KMS-11 (cell line): ENCODE results near the gene NDUFB1.

Experiments
- H2AFZ ChIP-seq: fragments of 200-600 bp; sonication (generic); 2 replicates; pipeline ENCODE4 v1.6.1; 2016; ENCODE audit warnings: antibody characterized with exemption, mixed run types, low read depth
- H3K27ac ChIP-seq: fragments of 200-600 bp; sonication (generic); 2 replicates; pipeline ENCODE4 v1.6.1; 2016; ENCODE audit warnings: mild to moderate bottlenecking, mixed run types
- H3K27me3 ChIP-seq: fragments of 200-600 bp; sonication (generic); 2 replicates; pipeline ENCODE4 v1.6.1; 2017; ENCODE audit warnings: mild to moderate bottlenecking, low read depth, mixed run types, moderate library complexity; ENCODE audit not compliant: insufficient read depth
- H3K36me3 ChIP-seq: fragments of 200-600 bp; sonication (generic); 2 replicates; pipeline ENCODE4 v1.6.1; 2017; ENCODE audit warnings: mild to moderate bottlenecking, mixed run types; ENCODE audit not compliant: insufficient read depth
- H3K4me1 ChIP-seq: fragments of 200-600 bp; sonication (generic); 2 replicates; pipeline ENCODE4 v1.6.1; 2016; ENCODE audit warnings: mild to moderate bottlenecking, low read depth, mixed run types; ENCODE audit not compliant: poor library complexity, severe bottlenecking
- H3K4me2 ChIP-seq: fragments of 200-600 bp; sonication (generic); 2 replicates; pipeline ENCODE4 v1.7.0; 2016; ENCODE audit warnings: mild to moderate bottlenecking, mixed run types
- H3K4me3 ChIP-seq: fragments of 200-600 bp; sonication (generic); IDR thresholded peaks from 2 replicates; pipeline ENCODE4 v1.6.1; 2017; ENCODE audit warnings: low read depth, low read length, mixed read lengths; ENCODE audit not compliant: insufficient read depth
- H3K79me2 ChIP-seq: fragments of 200-600 bp; sonication (generic); 2 replicates; pipeline ENCODE4 v1.6.1; 2016; ENCODE audit warnings: low read depth, mixed run types; ENCODE audit not compliant: insufficient read depth
- H3K9ac ChIP-seq: fragments of 200-600 bp; sonication (generic); 2 replicates; pipeline ENCODE4 v1.6.1; 2016; ENCODE audit warnings: mild to moderate bottlenecking, mixed run types
- H4K20me1 ChIP-seq: fragments of 200-600 bp; sonication (generic); 2 replicates; pipeline ENCODE4 v1.6.1; 2016; ENCODE audit warnings: mild to moderate bottlenecking, mixed run types; ENCODE audit not compliant: insufficient read depth
- TF ChIP-seq, protein P1 (sequence below): fragments of 200-600 bp; sonication (generic); conservative IDR thresholded peaks from 2 replicates; pipeline ENCODE4 v1.6.1; 2017; ENCODE audit warnings: low read depth, mild to moderate bottlenecking, antibody characterized with exemption, low read length, moderate library complexity, mixed read lengths

The NDUFB1 gene

DNA sequence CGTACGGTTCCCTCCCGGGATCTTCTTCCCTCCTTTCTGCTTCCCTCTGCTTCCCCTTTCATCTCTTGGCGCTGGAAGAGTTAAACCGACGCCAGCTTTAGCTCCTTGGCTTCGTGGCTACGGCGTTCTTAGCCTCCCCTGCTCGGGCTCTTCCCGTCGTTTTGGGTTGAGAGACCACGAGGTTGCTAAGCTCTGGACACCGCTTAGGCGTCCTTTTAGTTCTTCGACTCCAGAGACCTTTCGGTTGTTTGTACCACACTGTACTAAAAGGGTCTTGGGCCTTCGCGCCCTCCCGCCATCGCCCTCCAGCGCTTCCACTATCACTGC lies 808 bp upstream of the NDUFB1 start:
- Histone ChIP-seq H4K20me1 (no peaks in the 10 kb centered on the region), H3K36me3 (no peaks in the 10 kb centered on the region), H3K27ac (peak overlapping the region; percentile 89), H3K79me2 (peaks cover 14% of the 10 kb centered on the region; the same call in 1 of the 2 replicates), H3K27me3 (no peaks in the 10 kb centered on the region), H3K4me2 (peak overlapping the region; percentile 78), H3K9ac (peak overlapping the region; percentile 100), H2AFZ (peak overlapping the region; percentile 73), H3K4me1 (peaks cover 43% of the 10 kb centered on the region), H3K4me3 (no peak overlapping the region)
- TF ChIP-seq, protein P1, sequence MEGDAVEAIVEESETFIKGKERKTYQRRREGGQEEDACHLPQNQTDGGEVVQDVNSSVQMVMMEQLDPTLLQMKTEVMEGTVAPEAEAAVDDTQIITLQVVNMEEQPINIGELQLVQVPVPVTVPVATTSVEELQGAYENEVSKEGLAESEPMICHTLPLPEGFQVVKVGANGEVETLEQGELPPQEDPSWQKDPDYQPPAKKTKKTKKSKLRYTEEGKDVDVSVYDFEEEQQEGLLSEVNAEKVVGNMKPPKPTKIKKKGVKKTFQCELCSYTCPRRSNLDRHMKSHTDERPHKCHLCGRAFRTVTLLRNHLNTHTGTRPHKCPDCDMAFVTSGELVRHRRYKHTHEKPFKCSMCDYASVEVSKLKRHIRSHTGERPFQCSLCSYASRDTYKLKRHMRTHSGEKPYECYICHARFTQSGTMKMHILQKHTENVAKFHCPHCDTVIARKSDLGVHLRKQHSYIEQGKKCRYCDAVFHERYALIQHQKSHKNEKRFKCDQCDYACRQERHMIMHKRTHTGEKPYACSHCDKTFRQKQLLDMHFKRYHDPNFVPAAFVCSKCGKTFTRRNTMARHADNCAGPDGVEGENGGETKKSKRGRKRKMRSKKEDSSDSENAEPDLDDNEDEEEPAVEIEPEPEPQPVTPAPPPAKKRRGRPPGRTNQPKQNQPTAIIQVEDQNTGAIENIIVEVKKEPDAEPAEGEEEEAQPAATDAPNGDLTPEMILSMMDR = no peak

DNA sequence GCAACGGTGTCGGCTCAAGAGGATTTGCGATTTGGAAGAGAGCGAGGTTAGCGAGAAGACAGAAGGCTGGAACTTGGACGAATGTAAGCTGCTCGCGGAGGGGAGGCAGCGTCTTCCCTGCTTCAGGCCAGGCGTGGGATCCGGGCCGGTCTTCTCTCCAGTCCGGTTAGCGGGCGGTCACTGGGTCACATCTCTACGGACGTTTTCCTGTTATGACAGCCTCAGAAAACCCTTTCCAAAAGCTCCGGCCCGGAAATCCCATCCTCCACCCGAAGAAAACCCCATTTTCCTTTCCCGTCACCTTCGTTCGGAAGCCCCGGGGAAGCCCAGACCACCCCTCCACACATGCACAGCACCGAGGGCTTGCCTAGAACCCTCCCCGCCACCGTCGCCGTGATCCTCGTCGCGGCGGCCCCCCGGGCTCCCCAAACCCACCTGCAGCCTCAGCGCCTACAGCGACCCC lies 268 bp downstream of the NDUFB1 start:
- Histone ChIP-seq H3K4me3 (no peak overlapping the region), H3K79me2 (peaks cover 14% of the 10 kb centered on the region; the same call in 1 of the 2 replicates), H3K9ac (peak overlapping the region; percentile 100), H3K36me3 (no peaks in the 10 kb centered on the region), H2AFZ (peak overlapping the region; percentile 73; the same call in 1 of the 2 replicates), H3K4me2 (peak overlapping the region; percentile 42; the same call in 1 of the 2 replicates), H3K4me1 (peaks cover 32% of the 10 kb centered on the region), H3K27ac (peak overlapping the region; percentile 89), H4K20me1 (no peaks in the 10 kb centered on the region), H3K27me3 (no peaks in the 10 kb centered on the region)
- TF ChIP-seq, protein P1 = no peak

GRCh38 chr14:92109490-92109889 lies 12.0 kb downstream of the NDUFB1 start:
- Histone ChIP-seq H3K27ac (no peak overlapping the region), H3K9ac (no peak overlapping the region), H3K79me2 (peaks cover 6% of the 10 kb centered on the region; the same call in 1 of the 2 replicates), H3K4me3 (no peak overlapping the region), H3K36me3 (no peaks in the 10 kb centered on the region), H4K20me1 (no peaks in the 10 kb centered on the region), H3K4me1 (peaks cover 2% of the 10 kb centered on the region), H3K4me2 (no peak overlapping the region), H3K27me3 (no peaks in the 10 kb centered on the region), H2AFZ (no peak overlapping the region)
- TF ChIP-seq, protein P1 = no peak

GRCh38 chr14:92108345-92109254 lies 12.9 kb downstream of the NDUFB1 start:
- TF ChIP-seq, protein P1 = no peak
- no peak overlapping the region for H3K4me2 ChIP-seq
- H3K4me3 ChIP-seq = no peak overlapping the region
- peaks cover 2% of the 10 kb centered on the region for H3K4me1 ChIP-seq
- H3K27me3 ChIP-seq = no peaks in the 10 kb centered on the region
- no peaks in the 10 kb centered on the region for H3K36me3 ChIP-seq
- no peak overlapping the region for H2AFZ ChIP-seq
- no peak overlapping the region for H3K27ac ChIP-seq
- H3K9ac ChIP-seq = no peak overlapping the region
- no peaks in the 10 kb centered on the region for H4K20me1 ChIP-seq
- H3K79me2 ChIP-seq = peaks cover 15% of the 10 kb centered on the region; the same call in 1 of the 2 replicates
